HepG2 (cell line): ENCODE data around the gene MYCBP2. TPM values are rescaled to one million over a fixed set of nuclear protein-coding genes. Genes with fewer than 3 reads are reported as not detected.

ENCODE experiments used
- CREB1 ChIP-seq, 2 experiments: fragments of 450-650 bp in 1 of 2; IDR thresholded peaks; 2 replicates each; pipeline ENCODE4 v1.6.1; 2016 to 2017; ENCODE audit warnings: control low read depth in 1 of 2, mild to moderate bottlenecking in 1 of 2, missing compliant biosample characterization in 1 of 2, missing genetic modification characterization in 1 of 2
- DNMT3B ChIP-seq: conservative IDR thresholded peaks from 2 replicates; pipeline ENCODE4 v1.6.1; 2016; ENCODE audit warnings: missing biosample characterization, control low read depth
- GATAD1 ChIP-seq: IDR thresholded peaks from 2 replicates; pipeline ENCODE4 v1.6.1; 2016; ENCODE audit warnings: missing genetic modification reagents, missing compliant biosample characterization
- HNF4A ChIP-seq: sonication (generic); formaldehyde crosslinking; IDR thresholded peaks from 2 replicates; pipeline ENCODE4 v1.4.0; 2020; ENCODE audit warnings: missing genetic modification reagents
- KDM5B ChIP-seq: sonication (generic); formaldehyde crosslinking; IDR thresholded peaks from 2 replicates; pipeline ENCODE4 v1.4.0; 2020; ENCODE audit warnings: missing genetic modification reagents, mild to moderate bottlenecking, borderline replicate concordance
- RFXANK ChIP-seq: IDR thresholded peaks from 2 replicates; pipeline ENCODE4 v1.6.1; 2016
- TAF1 ChIP-seq: sonication (generic); formaldehyde crosslinking; IDR thresholded peaks from 2 replicates; pipeline ENCODE4 v1.4.0; 2020; ENCODE audit warnings: missing genetic modification reagents
- THAP11 ChIP-seq: IDR thresholded peaks from 2 replicates; pipeline ENCODE4 v1.6.1; 2016; ENCODE audit warnings: missing biosample characterization, missing genetic modification reagents
- ZBTB3 ChIP-seq: sonication (generic); formaldehyde crosslinking; IDR thresholded peaks from 2 replicates; pipeline ENCODE4 v1.4.0; 2020; ENCODE audit warnings: low read depth, mild to moderate bottlenecking, moderate library complexity, missing genetic modification reagents, borderline replicate concordance
- ZNF547 ChIP-seq: sonication (generic); formaldehyde crosslinking; IDR thresholded peaks from 2 replicates; pipeline ENCODE4 v1.5.1; 2020; ENCODE audit warnings: mild to moderate bottlenecking, missing genetic modification reagents
- ZNF605 ChIP-seq: sonication (generic); formaldehyde crosslinking; IDR thresholded peaks from 2 replicates; pipeline ENCODE4 v1.8.0; 2022; ENCODE audit warnings: mild to moderate bottlenecking, missing genetic modification reagents
- polyA plus RNA-seq, 8 experiments: library from polyadenylated mRNA; depleted of rRNA in 3 of 8; stranded (reverse) in 7 of 8; unstranded in 1 of 8; fragments of >200 nt; fragmentation: Illumina TruSeq in 4 of 8; extraction: Trizol in 4 of 8; gene quantifications; 2 replicates each; pipeline versions ENCODE4 v1.2.1 to v1.2.3, GENCODE V29; 2011 to 2016; ENCODE audit warnings: low read depth in 4 of 8, missing spikeins in 1 of 8, mixed read lengths in 1 of 8; ENCODE audit not compliant: insufficient read depth in 1 of 8
- total RNA-seq, 5 experiments: library from RNA; depleted of rRNA; stranded (reverse); fragments of >200 nt; fragmentation: Illumina TruSeq; extraction: Trizol; gene quantifications; 2 replicates each; pipeline ENCODE4 v1.2.3, GENCODE V29; 2016; ENCODE audit warnings: low read depth in 1 of 5
- TF ChIP-seq, protein P1 (sequence below): sonication (generic); formaldehyde crosslinking; IDR thresholded peaks from 2 replicates; pipeline ENCODE4 v1.9.0; 2021; ENCODE audit warnings: missing genetic modification reagents, borderline replicate concordance
- TF ChIP-seq, protein P2 (sequence below): IDR thresholded peaks from 2 replicates; pipeline ENCODE4 v1.6.1; 2012; ENCODE audit warnings: inconsistent platforms
- TF ChIP-seq, protein P3 (sequence below): sonication (generic); formaldehyde crosslinking; IDR thresholded peaks from 2 replicates; pipeline ENCODE4 v1.5.1; 2020; ENCODE audit warnings: mild to moderate bottlenecking, missing genetic modification reagents, moderate library complexity
- TF ChIP-seq, protein P4 (sequence below): sonication (generic); formaldehyde crosslinking; IDR thresholded peaks from 2 replicates; pipeline ENCODE4 v1.8.0; 2022; ENCODE audit warnings: missing genetic modification reagents, mild to moderate bottlenecking, moderate library complexity, borderline replicate concordance
- TF ChIP-seq, protein P5 (sequence below): sonication (generic); formaldehyde crosslinking; IDR thresholded peaks from 2 replicates; pipeline ENCODE4 v1.4.0; 2020; ENCODE audit warnings: missing genetic modification reagents

Gene MYCBP2
- total and polyA plus RNA-seq, 2 of the 13 experiments (the other 11 are each of a cell fraction or from before 2014, with no cell fraction given): 16.3 to 35.3 TPM

DNA sequence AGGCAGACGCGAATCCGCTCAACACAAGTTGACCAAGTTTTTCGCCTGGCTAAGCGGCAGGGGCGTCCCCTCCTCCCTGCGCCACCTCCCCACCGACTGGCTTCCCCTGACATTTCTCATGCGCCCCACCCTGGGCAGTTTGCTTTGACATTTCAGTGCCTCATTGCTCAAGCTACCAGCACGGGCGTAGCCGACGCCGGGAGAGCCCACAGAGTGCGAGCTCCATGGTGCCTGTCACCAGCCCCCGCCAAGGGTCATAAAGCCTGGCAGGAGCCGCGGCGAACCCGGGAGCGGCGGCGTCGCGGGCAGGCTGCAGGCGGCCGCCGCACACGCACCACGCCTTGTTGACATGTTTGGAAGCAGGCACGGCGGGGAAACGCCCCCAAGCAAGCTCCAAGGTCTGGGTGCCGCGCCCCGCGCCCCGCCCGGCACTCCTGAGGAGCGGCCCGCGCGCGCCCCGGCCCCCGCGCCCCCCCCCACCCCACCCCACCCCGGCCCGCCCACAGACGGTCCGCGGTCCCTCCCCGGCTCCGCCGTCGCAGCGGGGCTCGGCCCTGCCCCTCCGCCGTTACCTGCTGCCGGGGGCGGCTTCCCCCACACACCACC, 300.5 kb downstream of the MYCBP2 start (continued):
- TF ChIP-seq, protein P1, sequence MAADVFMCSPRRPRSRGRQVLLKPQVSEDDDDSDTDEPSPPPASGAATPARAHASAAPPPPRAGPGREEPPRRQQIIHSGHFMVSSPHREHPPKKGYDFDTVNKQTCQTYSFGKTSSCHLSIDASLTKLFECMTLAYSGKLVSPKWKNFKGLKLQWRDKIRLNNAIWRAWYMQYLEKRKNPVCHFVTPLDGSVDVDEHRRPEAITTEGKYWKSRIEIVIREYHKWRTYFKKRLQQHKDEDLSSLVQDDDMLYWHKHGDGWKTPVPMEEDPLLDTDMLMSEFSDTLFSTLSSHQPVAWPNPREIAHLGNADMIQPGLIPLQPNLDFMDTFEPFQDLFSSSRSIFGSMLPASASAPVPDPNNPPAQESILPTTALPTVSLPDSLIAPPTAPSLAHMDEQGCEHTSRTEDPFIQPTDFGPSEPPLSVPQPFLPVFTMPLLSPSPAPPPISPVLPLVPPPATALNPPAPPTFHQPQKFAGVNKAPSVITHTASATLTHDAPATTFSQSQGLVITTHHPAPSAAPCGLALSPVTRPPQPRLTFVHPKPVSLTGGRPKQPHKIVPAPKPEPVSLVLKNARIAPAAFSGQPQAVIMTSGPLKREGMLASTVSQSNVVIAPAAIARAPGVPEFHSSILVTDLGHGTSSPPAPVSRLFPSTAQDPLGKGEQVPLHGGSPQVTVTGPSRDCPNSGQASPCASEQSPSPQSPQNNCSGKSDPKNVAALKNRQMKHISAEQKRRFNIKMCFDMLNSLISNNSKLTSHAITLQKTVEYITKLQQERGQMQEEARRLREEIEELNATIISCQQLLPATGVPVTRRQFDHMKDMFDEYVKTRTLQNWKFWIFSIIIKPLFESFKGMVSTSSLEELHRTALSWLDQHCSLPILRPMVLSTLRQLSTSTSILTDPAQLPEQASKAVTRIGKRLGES (CRISPR knock-in tag): no peak
- TF ChIP-seq, protein P2, sequence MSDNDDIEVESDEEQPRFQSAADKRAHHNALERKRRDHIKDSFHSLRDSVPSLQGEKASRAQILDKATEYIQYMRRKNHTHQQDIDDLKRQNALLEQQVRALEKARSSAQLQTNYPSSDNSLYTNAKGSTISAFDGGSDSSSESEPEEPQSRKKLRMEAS: peak; percentile 79
- TF ChIP-seq GATAD1: no peak
- no peak for TF ChIP-seq ZBTB3
- TF ChIP-seq ZNF547: no peak
- no peak for TF ChIP-seq DNMT3B (CRISPR knock-in tag)
- TF ChIP-seq ZNF605 (CRISPR knock-in tag): no peak
- no peak for TF ChIP-seq CREB1 (IDR thresholded peaks at IDR 0.05)
- no peak for TF ChIP-seq CREB1 (CRISPR knock-in tag; IDR thresholded peaks at IDR 0.05)
- TF ChIP-seq, protein P3, sequence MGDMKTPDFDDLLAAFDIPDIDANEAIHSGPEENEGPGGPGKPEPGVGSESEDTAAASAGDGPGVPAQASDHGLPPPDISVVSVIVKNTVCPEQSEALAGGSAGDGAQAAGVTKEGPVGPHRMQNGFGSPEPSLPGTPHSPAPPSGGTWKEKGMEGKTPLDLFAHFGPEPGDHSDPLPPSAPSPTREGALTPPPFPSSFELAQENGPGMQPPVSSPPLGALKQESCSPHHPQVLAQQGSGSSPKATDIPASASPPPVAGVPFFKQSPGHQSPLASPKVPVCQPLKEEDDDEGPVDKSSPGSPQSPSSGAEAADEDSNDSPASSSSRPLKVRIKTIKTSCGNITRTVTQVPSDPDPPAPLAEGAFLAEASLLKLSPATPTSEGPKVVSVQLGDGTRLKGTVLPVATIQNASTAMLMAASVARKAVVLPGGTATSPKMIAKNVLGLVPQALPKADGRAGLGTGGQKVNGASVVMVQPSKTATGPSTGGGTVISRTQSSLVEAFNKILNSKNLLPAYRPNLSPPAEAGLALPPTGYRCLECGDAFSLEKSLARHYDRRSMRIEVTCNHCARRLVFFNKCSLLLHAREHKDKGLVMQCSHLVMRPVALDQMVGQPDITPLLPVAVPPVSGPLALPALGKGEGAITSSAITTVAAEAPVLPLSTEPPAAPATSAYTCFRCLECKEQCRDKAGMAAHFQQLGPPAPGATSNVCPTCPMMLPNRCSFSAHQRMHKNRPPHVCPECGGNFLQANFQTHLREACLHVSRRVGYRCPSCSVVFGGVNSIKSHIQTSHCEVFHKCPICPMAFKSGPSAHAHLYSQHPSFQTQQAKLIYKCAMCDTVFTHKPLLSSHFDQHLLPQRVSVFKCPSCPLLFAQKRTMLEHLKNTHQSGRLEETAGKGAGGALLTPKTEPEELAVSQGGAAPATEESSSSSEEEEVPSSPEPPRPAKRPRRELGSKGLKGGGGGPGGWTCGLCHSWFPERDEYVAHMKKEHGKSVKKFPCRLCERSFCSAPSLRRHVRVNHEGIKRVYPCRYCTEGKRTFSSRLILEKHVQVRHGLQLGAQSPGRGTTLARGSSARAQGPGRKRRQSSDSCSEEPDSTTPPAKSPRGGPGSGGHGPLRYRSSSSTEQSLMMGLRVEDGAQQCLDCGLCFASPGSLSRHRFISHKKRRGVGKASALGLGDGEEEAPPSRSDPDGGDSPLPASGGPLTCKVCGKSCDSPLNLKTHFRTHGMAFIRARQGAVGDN (CRISPR knock-in tag): peak; percentile 83
- no peak for TF ChIP-seq HNF4A (CRISPR knock-in tag)
- TF ChIP-seq TAF1 (CRISPR knock-in tag): no peak
- TF ChIP-seq, protein P4, sequence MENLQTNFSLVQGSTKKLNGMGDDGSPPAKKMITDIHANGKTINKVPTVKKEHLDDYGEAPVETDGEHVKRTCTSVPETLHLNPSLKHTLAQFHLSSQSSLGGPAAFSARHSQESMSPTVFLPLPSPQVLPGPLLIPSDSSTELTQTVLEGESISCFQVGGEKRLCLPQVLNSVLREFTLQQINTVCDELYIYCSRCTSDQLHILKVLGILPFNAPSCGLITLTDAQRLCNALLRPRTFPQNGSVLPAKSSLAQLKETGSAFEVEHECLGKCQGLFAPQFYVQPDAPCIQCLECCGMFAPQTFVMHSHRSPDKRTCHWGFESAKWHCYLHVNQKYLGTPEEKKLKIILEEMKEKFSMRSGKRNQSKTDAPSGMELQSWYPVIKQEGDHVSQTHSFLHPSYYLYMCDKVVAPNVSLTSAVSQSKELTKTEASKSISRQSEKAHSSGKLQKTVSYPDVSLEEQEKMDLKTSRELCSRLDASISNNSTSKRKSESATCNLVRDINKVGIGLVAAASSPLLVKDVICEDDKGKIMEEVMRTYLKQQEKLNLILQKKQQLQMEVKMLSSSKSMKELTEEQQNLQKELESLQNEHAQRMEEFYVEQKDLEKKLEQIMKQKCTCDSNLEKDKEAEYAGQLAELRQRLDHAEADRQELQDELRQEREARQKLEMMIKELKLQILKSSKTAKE (CRISPR knock-in tag): no peak
- no peak for TF ChIP-seq THAP11 (CRISPR knock-in tag)
- no peak for TF ChIP-seq RFXANK (CRISPR knock-in tag)
- TF ChIP-seq, protein P5, sequence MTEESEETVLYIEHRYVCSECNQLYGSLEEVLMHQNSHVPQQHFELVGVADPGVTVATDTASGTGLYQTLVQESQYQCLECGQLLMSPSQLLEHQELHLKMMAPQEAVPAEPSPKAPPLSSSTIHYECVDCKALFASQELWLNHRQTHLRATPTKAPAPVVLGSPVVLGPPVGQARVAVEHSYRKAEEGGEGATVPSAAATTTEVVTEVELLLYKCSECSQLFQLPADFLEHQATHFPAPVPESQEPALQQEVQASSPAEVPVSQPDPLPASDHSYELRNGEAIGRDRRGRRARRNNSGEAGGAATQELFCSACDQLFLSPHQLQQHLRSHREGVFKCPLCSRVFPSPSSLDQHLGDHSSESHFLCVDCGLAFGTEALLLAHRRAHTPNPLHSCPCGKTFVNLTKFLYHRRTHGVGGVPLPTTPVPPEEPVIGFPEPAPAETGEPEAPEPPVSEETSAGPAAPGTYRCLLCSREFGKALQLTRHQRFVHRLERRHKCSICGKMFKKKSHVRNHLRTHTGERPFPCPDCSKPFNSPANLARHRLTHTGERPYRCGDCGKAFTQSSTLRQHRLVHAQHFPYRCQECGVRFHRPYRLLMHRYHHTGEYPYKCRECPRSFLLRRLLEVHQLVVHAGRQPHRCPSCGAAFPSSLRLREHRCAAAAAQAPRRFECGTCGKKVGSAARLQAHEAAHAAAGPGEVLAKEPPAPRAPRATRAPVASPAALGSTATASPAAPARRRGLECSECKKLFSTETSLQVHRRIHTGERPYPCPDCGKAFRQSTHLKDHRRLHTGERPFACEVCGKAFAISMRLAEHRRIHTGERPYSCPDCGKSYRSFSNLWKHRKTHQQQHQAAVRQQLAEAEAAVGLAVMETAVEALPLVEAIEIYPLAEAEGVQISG (CRISPR knock-in tag): no peak; the same call in 1 of the 2 replicates
- TF ChIP-seq KDM5B: peak; percentile 42; the same call in 1 of the 2 replicates
